ENCODE results near the gene LARP6.

Gene LARP6

DNA sequence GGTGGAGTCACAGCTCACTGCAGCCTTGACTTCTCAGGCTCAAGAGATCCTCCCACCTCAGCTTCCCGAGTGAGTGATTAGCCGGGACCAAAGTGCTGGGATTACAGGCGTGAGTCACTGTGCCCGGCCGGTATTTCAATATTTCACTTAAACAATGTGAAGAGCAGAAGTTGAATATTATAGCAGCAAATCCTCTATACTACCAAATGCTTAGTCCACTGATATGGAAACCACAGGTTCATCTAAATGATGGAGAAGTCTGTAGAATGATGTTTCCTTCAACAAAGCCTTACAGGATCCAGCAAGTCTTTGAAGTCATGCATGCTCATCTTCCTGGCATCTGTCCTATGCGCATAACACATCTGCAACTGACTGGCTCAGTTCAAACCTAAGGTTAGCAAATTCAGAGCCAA lies 70.3 kb downstream of the LARP6 start:
- Histone ChIP-seq H4K20me1 (ENCODE audit: insufficient read depth, low read length) (no peaks in the 10 kb centered on the region), H3K9me3 (ENCODE audit: insufficient read depth, low read length) (no peaks in the 10 kb centered on the region), H2AFZ (ENCODE audit: low read depth, low read length) (no peak overlapping the region), H3K36me3 (replicated peaks; ENCODE audit: low read depth, low read length) (no peaks in the 10 kb centered on the region), H3K27ac (ENCODE audit: low read length) (no peak overlapping the region), H3K4me2 (ENCODE audit: low read length) (no peak overlapping the region), H3K4me3 (ENCODE audit: low read length) (no peak overlapping the region), H3K9ac (ENCODE audit: low read length) (no peak overlapping the region), H3K79me2 (ENCODE audit: low read length) (no peaks in the 10 kb centered on the region), H3K4me1 (ENCODE audit: low read length) (no peaks in the 10 kb centered on the region), H3K27me3 (ENCODE audit: low read depth, low read length) (peaks cover 38% of the 10 kb centered on the region)
- TF ChIP-seq EZH2phosphoT487 (IDR thresholded peaks at IDR 0.05; ENCODE audit: low read depth), result no peak
- TF ChIP-seq, protein P1, sequence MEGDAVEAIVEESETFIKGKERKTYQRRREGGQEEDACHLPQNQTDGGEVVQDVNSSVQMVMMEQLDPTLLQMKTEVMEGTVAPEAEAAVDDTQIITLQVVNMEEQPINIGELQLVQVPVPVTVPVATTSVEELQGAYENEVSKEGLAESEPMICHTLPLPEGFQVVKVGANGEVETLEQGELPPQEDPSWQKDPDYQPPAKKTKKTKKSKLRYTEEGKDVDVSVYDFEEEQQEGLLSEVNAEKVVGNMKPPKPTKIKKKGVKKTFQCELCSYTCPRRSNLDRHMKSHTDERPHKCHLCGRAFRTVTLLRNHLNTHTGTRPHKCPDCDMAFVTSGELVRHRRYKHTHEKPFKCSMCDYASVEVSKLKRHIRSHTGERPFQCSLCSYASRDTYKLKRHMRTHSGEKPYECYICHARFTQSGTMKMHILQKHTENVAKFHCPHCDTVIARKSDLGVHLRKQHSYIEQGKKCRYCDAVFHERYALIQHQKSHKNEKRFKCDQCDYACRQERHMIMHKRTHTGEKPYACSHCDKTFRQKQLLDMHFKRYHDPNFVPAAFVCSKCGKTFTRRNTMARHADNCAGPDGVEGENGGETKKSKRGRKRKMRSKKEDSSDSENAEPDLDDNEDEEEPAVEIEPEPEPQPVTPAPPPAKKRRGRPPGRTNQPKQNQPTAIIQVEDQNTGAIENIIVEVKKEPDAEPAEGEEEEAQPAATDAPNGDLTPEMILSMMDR (IDR thresholded peaks at IDR 0.05; ENCODE audit: low read depth, low read length), result no peak

DNA sequence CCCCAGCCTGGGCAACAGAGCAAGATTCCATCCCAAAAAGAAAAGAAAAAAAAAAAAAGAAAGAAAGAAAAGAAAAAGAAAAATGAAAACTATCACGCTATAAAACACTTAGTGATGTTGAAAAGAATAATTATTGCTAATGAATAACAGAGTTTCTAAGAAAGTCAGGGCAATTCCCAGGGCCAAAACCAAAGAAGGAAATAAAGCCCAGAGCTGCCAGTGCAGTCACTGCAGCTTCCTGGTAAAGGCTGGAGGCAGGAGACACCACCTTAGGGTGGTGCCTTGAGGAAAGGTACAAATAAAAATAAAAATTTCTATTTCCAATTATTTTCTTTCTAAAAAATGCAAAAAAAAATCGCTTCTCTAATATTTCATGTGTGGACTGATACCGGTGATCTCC lies 70.9 kb downstream of the LARP6 start:
- Histone ChIP-seq H3K4me2 (ENCODE audit: low read length) (no peak overlapping the region), H3K9ac (ENCODE audit: low read length) (no peak overlapping the region)

GRCh38 chr15:70781236-70781635 lies 72.7 kb downstream of the LARP6 start:
- Histone ChIP-seq H3K4me2 (ENCODE audit: low read length) (no peak overlapping the region), H3K4me1 (ENCODE audit: low read length) (peaks cover 8% of the 10 kb centered on the region), H3K27me3 (ENCODE audit: low read depth, low read length) (peaks cover 32% of the 10 kb centered on the region), H4K20me1 (ENCODE audit: insufficient read depth, low read length) (no peaks in the 10 kb centered on the region), H3K4me3 (ENCODE audit: low read length) (no peak overlapping the region), H3K79me2 (ENCODE audit: low read length) (no peaks in the 10 kb centered on the region), H2AFZ (ENCODE audit: low read depth, low read length) (no peak overlapping the region), H3K36me3 (replicated peaks; ENCODE audit: low read depth, low read length) (no peaks in the 10 kb centered on the region), H3K9ac (ENCODE audit: low read length) (no peak overlapping the region), H3K9me3 (ENCODE audit: insufficient read depth, low read length) (no peaks in the 10 kb centered on the region), H3K27ac (ENCODE audit: low read length) (no peak overlapping the region)
- TF ChIP-seq EZH2phosphoT487 (IDR thresholded peaks at IDR 0.05; ENCODE audit: low read depth), result no peak
- TF ChIP-seq, protein P1 (IDR thresholded peaks at IDR 0.05; ENCODE audit: low read depth, low read length), result no peak

More for the DNA sequence above, 70.9 kb downstream of the LARP6 start:
- H3K4me1 ChIP-seq (ENCODE audit: low read length), result no peaks in the 10 kb centered on the region
- H3K36me3 ChIP-seq (replicated peaks; ENCODE audit: low read depth, low read length), result no peaks in the 10 kb centered on the region
- no peak overlapping the region for H3K4me3 ChIP-seq (ENCODE audit: low read length)
- no peaks in the 10 kb centered on the region for H3K9me3 ChIP-seq (ENCODE audit: insufficient read depth, low read length)
- H3K27ac ChIP-seq (ENCODE audit: low read length), result no peak overlapping the region
- no peak for TF ChIP-seq EZH2phosphoT487 (IDR thresholded peaks at IDR 0.05; ENCODE audit: low read depth)
- TF ChIP-seq, protein P1 (IDR thresholded peaks at IDR 0.05; ENCODE audit: low read depth, low read length), result no peak
- H4K20me1 ChIP-seq (ENCODE audit: insufficient read depth, low read length), result no peaks in the 10 kb centered on the region
- H2AFZ ChIP-seq (ENCODE audit: low read depth, low read length), result no peak overlapping the region
- peaks cover 37% of the 10 kb centered on the region for H3K27me3 ChIP-seq (ENCODE audit: low read depth, low read length)
- no peaks in the 10 kb centered on the region for H3K79me2 ChIP-seq (ENCODE audit: low read length)
